Erythroblast (primary cell): ENCODE results near the gene NAPB.

Experiments
- GATA1 ChIP-seq: IDR thresholded peaks from 2 replicates; pipeline ENCODE4 v1.6.1; 2011; ENCODE audit warnings: low read depth, mild to moderate bottlenecking, control low read depth, low read length, moderate library complexity
- POLR2A ChIP-seq: IDR thresholded peaks from 2 replicates; pipeline ENCODE4 v1.6.1; 2011; ENCODE audit warnings: mild to moderate bottlenecking, low read length

GRCh38 chr20:23370274-23370673, 51.0 kb downstream of the NAPB start:
- TF ChIP-seq POLR2A (no peak), GATA1 (no peak)
